GM18907 (cell line): ENCODE results near the gene TIAL1.
"Not testable (repeated sequence)": the region's sequence is repeated elsewhere in the genome, so short reads cannot be mapped to it uniquely, and the experiment has no call there.

Source experiments
- ATAC-seq: cut with Tn5 transposase; IDR thresholded peaks from one replicate; pipeline ENCODE4 v1.9.1; 2021; ENCODE audit warnings: mild to moderate bottlenecking, moderate library complexity; ENCODE audit not compliant: unreplicated experiment

The TIAL1 gene

GRCh38 chr10:119556081-119556480 lies 40.7 kb downstream of the TIAL1 start:
- not testable (repeated sequence) for ATAC-seq

DNA sequence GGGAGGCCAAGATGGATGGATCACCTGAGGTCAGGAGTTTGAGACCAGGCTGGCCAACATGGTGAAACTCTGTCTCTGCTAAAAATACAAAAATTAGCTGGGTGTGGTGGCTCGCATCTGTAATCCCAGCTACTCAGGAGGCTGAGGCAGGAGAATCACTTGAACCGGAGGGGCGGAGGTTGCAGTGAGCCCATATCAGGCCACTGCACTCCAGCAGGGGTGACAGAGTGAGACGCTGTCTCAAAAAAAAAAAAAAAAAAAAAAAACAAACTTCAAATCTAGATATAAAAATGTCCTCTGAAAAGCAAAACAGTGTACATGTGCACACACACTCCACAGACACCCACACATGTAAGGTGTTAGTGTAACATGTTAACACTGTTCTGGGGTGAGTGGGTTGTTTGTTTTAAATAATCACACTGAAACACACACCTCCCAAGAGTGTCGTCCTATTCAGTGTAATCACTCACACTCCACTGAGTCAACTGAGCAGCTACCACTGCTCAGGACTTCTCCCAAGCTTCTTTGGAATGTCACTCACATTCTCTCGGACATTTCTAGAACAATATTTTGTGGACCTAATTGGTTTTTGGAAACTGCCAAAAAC lies 41.5 kb downstream of the TIAL1 start:
- no peak for ATAC-seq

DNA sequence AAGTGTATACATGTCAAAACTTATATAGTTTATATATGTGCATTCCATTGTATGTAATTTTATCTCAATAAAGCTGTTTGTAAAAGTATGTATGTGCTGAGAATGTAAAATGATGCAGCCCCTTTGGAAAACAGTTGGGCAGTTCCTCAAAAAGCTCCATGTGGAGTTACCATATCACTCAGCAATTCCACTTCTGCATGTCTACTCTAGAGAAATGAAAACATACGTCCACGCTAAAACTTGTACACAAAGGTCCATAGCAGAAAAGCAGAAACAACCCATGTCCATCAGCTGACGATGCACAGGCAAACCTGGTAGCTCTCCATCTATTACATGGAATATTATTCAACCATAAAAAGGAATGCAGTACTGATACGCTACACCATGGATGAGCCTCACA lies 45.9 kb downstream of the TIAL1 start:
- no peak for ATAC-seq

DNA sequence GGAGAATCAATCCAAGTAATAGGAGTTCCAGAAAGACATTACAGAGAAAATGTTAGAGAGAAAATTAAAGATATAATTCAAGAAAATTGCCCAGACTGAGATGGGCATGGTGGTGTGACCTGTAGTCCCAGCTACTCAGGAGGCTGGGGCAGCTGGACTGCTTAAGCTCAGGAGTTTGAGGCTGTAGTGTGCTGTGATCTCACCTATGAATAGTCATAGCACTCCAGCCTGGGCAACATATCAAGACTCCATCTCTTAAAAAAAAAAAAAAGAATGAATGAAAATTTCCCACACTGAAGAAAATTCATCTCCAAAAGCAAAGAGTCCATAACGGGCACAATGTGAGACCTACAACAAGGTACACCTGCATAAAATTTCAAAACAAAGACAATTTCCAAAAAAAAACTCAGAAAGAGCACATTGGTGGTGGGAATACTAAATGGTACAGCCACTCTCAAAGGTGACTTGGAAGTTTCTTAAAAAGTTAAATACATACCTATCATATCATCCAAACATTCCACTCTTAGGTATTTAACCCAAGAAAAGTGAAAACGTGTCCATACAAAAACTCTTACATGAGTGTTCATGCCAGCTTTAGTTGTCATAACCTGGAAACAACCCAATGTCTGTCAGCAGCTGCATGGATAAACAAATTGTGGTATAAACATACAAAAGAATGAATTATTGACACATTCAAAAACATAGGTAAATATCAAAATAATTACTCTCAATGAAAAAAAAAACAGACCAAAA lies 47.3 kb downstream of the TIAL1 start:
- no peak for ATAC-seq

- ATAC-seq: no peak
These were observed 50.8 kb downstream of the TIAL1 start for GRCh38 chr10:119546009-119546408.

DNA sequence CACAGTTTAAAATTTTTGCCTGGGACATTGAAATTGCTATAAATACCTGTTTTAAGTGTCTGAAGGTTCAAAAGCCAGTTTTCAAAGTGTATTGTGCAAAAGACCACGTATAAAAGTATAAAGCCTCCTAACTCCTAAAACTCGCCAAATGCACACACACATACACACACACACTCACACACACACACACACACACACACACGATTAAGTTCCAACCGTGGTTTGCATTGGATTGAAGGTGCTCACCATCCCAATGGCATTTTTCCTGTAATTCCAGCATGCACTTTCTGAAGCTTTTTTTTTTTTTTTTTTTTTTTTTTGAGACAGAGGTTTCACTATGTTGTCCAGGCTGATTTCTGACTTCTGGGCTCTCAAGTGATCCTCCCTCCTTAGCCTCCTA lies 51.5 kb downstream of the TIAL1 start:
- ATAC-seq: no peak

DNA sequence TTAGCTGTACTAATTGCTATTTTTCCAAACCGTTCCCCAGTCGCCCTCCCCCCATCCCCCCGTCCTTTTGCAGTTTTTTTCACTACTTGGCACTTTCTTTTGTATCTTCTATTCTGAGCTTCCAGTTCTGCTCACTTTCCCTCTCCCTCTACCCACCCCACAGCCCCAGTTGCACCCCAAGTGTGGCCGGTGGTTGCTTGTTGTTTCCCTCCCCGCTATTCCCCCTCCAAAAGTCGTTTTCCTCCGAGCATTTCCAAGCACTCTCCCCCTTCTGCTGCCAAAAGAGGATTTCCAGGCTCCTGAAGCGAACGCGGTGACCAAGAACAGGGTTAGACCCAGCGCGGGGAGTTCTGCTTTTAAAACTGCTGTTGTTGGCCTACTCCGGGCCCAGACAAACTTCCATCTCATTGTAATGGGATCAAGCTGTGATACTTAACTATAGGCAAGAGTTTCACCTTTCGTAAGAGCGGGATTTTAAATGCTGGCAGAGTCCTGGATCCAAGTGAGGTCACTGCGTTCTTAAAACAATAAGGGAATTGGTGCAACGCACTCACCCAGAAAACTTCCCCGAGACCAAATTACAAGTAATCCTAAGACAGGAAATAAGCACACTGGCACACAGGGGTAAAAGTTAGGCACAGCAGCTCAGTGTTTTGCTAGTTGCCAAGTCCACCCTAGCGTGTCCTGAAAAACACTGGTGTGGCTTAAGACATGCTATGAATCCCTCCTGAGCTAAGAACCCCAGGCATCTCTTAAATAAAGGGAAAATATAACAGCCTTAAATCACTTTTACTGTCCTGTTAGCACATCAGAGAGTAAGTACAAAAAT lies 52.7 kb downstream of the TIAL1 start:
- no peak for ATAC-seq

DNA sequence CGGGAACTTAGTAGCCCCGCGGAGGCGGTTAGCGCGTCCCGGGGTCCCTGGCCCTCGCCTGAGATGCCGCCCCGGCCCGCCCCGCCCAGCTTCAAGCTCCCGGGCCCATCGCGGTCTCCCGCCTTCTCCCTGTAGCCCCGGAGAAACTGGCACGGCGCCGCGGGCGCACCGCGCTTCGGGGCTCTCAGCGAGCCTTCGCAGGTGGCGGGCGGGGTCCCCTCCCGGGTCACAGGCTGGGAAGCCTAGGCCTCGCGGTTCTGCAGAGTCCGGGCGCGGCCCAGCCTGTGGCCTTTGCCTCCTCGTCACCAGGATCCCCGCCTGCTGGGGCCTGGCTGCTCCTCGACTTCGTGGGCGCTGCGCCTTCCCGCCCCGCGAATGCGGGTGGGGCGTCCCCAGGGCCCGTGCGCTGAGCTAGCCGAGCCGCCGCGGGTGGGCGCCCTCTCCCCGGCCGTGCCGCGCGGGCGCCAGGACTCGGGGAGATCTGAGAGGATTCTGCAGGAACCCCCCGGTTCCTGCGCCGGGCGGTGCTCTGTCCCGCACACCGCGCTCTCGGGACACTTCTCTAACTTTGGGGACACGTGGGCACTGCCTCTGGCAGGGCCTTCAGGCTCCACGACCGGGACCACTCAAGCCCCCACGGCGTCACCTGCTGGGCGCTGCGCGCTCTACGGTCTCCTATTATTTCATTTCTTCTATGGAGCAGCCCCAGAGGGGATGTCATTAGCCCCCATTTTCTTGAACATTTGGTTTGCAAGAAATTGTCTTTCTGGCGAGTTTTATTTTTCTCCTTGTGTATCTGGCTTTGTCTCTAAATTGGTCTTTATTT lies 53.6 kb downstream of the TIAL1 start:
- peak; percentile 48 for ATAC-seq

GRCh38 chr10:119542357-119542987 lies 54.3 kb downstream of the TIAL1 start, which contains the start of gene RGS10:
Gene RGS10, minus strand, starts transcription at chr10:119542719. Its CDS starts 81 bp downstream, at chr10:119542638.
- ATAC-seq: peak; percentile 77

DNA sequence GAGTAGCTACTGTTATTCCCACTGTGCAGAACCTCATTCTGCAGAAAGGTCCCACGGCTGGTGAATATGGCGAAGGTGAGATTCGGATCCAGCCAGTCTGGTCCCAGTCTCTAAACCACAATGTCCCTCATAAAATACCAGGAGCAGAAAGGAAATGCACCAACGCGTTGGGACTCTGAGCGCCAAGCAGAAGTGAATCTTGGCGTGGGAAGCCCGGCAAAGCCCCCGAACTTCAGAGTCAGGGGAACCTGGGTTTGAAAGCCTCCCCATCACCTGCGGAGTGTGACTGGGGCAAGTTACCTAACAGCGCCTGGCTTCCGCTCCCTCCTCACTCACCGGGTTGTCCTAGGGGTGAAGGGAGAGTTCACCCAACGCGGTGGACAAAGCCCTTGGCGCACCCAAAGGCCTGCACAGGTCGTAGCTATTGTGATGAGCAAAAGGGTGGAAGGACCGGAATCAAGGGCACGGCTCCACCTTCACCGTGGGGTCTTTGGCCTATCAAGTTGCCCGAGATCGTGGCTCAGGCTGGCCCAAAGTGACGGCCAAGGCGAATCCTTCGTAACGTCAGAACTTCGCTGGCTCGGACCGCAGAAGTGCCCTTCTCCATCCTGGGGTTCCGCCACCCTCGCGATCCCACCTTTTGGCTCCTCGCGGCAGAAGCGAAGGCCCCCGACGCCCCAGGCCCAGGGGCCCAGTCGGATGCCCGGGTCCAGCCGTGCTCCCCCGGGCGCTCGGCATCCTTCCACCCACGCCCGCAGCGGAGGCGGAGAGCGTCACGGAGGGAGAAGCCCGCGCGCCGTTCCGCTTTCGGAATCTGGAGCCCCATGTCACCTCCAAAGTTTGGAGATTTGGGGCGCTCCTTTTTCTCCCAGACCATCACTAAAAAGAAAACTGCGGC lies 55.1 kb downstream of the TIAL1 start:
- no peak for ATAC-seq

GRCh38 chr10:119541046-119541445 lies 55.7 kb downstream of the TIAL1 start:
- no peak for ATAC-seq

DNA sequence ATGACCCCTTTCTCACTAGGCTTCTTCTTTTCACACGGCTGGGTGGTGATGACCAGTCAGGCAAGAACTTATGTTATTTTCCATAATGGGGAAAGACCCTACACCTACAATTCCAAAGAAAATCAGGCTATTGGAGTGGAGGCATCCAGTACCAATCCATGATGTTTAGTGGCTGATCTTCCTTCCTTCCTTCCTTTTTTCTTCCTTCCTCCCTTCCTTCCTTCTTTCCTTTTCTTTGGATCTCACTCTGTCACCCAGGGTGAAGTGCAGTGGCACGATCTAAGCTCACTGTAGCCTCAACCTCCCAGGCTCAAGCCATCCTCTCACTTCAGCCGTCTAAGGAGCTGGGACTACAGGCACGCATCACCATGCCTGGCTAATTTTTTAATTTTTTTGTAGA lies 56.7 kb downstream of the TIAL1 start:
- ATAC-seq: no peak

GRCh38 chr10:119539359-119539825 lies 57.4 kb downstream of the TIAL1 start:
- no peak for ATAC-seq

GRCh38 chr10:119538632-119539358 lies 58.0 kb downstream of the TIAL1 start:
- ATAC-seq: no peak

DNA sequence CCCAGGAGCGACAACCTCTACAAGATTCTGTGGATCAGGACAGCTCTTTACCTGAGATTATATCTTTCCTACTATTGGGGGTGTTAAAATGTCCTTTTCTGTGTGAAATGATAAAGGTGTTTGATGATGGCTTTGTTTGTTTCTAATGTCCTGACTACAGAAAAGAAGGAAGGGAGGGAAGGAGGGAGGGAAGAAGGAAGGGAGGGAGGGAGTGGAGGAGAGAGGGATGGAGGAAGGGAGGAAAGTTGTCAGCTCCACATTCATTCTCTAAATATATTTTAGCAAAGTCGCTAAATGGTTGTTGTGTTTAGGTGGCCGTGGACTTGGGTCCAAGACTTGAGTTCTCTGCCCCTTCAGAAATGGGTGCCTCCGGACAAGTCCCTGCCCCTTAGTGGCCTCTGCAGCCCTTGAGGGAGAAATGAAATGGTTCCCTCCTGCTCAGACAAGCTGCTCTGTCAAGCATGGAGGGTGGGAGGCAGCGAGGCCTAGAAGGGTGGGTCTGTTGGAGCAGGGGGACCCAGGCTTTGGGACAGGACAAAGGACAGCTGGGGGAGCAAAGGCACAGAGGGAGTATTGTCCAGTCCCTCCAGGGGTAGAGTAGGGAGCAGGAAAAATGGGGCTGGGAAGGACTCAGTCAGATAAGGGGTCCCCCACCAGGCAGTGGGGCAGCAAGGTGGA lies 58.7 kb downstream of the TIAL1 start:
- no peak for ATAC-seq

DNA sequence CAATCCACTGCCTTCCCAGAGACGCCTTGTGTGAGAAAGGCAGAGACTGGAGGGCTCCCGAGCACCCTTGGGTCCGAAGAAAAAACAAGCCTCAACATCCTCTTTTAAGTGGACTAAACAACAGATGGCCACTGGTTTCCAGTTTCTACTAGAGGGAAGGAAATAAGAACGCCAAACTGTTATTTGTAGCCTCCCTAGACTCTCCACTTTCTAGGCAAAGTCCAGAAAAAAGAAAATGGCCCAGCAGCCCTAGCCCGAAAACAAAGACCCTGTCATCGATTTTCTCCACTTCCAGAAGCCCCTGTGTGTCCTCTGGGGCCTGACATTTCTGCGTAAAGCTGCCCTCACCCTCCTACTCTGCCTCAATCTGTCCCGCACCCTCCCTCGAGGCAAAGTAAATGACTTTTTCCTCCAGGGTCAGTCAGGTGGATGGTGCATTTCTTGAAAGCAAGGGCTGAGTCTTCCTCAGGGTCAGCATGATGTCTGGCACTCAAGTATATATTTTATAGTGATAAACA lies 60.2 kb downstream of the TIAL1 start:
- ATAC-seq: no peak

DNA sequence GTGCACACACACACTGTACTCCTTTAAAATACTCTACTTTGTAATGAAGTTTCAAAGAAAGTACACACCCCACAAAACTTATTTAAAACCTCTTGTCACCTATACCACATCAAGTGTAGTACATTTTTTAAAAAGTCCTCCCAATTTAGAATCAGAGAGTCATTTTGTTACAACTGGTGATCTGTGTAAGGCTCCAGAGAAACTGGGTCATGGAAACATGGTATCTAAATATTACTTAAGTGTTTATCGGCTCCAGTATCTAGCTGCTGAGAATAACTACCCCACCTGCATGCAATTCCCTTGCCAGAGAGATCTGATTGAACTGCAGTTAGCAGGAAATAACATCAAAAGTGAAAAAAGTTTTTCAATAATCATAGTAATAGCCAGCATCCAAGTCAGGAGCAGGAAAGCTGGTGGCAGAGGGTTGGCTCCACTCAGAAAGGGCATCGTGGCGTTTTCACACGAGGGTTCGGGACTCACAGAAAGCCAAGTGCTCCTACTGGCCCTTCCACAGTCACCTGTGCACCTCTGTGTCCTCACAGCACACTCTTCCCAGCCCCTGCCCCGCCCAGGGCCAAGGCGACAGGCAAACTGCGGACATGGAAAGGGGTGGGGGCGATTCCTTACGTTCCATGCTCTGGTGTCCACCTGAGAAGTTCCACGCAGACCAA lies 60.8 kb downstream of the TIAL1 start:
- no peak for ATAC-seq
